Amygdala (tissue), 56 donors: ENCODE results near the gene TBCE.

ENCODE experiments used
- DNase-seq, 56 donors: peaks; one replicate each; lab custom pipeline; 2025; lab: John Stamatoyannopoulos, UW

TBCE gene

DNA sequence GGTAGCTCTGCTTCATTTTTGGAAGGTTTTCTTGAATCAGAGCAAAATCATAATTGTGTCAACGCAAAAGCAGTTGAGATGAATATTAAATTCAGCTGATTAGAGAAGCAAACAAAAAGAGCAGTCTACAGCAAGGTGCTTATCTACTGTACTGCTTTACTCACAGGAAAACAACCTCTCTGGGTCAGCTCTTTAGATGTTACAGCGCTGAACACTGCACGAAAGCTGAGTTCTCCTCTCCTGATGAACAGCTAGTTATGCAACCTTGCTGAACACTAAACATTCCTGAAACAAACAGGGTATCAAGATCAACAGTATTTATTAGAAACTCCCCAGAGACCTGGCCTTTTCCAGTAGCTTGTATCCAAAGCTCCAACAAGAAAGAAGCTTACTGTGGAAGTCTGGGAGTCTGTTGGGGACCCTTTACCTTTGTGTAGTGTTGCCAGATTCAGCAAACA lies 41.3 kb downstream of the TBCE start:
- no peak for DNase-seq

DNA sequence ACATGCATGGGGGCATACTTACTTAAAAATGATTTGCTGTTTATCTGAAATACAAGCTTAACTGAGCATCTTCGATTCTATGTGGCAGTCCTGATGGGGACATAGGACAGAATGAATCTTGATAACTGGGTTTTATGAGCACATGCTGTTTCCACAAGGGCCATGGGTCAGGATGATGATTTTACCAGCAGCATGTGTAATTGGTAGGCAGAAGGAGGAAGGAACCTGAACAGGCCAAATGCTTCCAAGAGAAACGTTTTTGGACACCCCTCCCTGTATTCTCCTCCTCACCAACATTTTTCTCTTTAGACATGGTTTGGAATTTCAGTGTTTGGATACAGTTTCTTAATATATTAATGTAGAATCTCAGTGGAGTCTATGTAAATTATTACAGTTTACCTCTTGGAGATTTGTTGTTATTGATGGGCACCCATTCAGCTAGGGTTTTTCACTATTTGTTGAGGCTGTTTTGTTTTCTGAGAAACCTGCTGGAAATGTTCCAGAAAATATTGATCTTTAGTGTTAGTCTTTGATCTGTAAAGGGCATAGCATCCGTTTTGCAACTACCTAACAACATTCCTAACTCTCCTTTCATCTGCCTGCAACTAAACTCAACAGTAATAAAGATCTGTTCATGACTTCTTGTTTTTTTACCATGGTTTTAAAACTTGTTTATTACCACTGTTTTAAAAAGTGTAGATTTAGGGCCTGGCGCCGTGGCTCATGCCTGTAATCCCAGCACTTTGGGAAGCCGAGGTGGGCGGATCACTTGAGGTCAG lies 42.0 kb downstream of the TBCE start:
- DNase-seq = no peak

GRCh38 chr1:235410467-235410866 lies 43.2 kb downstream of the TBCE start:
- DNase-seq = no peak

DNA sequence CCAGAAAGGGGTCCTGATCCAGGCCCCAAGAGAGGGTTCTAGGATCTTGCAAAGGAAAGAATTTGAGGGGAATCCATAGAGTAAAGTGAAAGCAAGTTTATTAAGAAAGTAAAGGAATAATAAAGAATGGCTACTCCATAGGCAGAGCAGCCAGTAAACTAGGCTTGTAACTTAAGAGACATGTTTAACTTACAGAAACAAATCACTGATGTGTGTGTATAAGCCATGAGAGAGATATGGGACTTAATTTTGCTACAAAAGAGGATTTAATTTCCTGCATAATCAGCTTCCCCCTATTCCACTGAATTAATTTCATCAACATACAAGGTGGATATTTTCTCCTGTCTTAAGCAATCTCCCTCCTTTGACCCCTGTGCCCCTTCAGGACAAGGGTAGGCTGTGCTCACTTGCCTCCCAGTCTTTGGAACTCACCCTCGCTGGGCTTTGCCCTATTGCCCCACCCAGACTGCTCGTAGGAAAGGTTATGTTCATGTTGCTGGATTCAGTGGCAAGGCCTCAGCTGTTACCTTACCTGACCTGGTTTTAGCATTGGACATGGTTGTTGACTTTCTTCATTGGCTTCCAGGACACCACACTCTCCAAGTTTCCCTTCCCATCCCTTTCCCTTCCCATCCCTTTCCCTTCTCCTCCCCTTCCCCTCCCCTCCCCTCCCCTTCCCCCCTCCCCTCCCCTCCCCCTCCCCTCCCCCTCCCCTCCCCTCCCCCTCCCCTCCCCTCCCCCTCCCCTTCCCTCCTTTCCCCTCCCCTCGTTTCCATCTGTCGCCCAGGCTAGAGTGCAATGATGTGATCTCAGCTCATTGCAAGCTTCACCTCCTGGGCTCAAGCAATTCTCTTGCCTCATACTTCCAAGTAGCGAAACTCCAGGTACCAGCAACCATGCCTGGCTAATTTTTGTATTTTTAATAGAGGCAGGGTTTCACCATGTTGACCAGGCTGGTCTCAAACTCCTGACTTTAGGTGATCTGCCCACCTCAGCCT lies 44.6 kb downstream of the TBCE start:
- DNase-seq = no peak

DNA sequence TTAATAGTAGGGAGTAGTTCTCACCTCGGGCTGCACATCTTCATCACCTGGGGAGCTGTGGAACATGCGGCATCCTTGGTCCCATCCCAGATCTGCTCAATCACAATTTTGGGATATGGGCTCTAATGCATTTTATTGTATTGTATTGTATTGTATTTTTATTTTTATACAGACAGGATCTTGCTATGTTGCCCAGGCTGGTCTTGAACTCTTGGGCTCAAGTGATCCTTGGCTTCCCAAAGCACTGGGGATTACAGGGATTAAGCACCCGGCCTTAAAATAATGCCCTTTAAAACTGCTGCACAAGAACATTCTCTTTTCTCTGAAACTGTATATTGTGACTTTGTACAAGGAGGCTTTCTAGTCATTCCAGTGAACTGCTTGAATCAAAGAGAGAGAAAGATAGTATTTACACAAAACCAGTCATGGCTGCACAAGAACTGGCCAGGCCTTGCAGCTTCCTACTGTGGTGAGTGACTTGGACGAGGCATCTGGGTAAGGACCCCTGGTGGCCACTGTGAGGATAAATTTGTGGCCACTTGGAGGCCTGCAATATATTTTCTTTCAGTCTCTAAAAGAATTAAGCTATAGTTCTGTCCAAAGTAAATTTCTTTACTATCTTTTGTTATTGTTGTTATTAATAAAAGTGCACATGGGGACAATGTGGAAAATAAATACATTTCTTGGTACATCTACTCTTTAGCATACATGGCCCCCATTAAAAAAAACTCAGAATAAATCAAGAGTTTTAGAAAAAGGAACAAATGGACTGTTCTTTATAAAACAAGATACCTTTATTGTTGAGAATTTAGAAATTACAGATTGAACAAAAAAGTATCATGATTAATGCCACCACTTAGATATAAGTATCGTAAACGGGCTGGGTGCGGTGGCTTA lies 48.0 kb downstream of the TBCE start:
- DNase-seq = peak in 30 of 56 donors; percentile 2 to 69 (median 18)

GRCh38 chr1:235416662-235417049 lies 49.4 kb downstream of the TBCE start:
- DNase-seq = no peak

GRCh38 chr1:235417086-235417697 lies 50.0 kb downstream of the TBCE start:
- peak in 40 of 56 donors; percentile 4 to 86 (median 34) for DNase-seq

DNA sequence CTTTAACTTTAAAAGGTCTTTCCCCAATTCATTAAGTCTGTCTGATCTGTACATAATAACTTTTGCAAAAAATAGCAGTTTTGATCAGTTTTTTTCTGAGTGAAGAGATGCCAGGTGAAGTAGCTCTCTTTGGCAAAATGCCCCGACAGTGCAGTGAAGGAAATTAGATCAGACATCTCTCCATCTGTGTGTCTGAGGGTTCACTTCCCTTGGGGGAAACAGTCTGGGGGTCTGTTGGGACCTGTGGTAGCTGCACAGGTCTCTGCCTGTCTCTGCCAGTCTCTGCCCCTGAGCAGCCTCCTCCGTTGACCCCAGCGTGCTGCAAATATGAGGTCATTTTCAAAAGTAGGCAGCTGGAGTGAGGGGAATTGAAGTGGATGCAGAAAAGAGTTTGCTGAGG lies 54.5 kb downstream of the TBCE start:
- DNase-seq = no peak

GRCh38 chr1:235423214-235423652 lies 56.0 kb downstream of the TBCE start:
- no peak for DNase-seq

DNA sequence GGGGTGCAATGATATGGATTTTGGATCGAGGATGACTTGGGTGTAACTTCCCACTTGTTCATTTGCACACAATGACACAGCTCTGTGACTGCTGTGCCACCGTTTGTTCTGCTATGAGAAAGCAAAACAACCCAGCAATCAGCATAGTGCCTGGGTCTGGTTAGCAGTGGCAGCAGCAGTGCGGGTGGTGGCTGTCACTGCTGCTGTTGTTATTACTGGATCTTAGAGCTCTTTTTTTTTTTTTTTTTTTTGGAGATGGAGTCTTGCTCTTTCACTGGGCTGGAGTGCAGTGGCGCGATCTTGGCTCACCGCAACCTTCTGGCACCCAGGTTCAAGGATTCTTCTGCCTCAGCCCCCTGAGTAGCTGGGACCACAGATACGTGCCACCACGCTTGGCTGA lies 56.9 kb downstream of the TBCE start:
- peak in 5 of 56 donors; percentile 13 to 39 (median 27) for DNase-seq

DNA sequence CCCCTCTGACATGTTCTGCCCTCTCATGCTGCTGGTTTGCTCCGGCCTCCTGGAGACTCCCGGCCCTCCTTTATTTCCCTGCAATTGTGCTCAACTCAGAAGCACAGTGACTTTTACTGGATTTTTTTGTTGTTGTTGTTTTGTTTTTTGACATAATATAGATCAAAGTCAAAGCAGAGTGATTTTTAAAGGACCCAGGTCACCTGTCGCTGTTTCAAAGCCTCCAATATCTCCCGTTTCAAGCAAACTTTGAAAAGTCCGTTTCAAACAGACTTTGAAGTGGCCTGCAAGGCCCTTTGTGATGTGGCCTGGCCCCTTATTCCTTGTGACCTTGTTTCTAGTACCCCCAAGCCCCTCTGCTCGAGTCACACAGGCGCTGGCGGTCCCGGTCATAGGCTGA lies 58.1 kb downstream of the TBCE start:
- no peak for DNase-seq

DNA sequence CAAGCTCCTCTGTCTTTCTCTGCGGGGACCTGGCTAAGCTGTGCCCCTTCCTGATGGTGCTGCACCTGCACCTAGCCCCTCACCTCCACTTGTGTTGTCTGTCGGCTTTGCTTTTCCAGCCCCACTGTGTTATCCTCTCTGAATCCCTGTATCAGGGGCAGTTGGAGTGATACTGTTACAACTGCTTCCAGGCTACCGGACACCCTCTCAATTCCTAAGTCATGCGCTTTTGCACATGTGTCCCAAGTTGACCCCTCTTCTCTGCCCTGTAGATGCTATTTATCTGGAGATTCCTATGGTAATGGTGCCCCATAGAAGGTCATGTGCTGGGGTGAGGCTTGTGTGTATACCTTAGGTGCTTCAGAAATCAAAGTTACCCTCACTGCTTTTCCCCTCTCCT lies 58.9 kb downstream of the TBCE start:
- DNase-seq = no peak

GRCh38 chr1:235426680-235427079 lies 59.5 kb downstream of the TBCE start:
- DNase-seq = no peak

- no peak for DNase-seq
Measured at GRCh38 chr1:235427447-235427846, 60.2 kb downstream of the TBCE start.

DNA sequence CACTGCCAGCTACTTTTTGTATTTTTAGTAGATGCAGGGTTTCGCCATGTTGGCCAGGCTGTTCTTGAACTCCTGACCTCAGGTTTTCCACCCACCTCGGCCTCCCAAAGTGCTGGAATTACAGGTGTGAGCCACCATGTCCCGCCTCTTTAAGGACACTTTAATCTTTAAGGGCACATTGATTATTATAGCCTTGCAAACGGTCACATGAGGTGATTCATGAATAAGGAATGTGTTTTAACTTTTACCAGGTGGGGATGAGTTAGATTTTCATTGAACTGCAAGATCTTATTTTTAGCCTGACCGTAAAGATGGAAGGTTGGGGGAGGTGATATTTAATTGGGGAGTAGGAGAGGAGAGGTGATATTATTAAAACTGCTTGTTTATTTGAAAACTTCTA lies 61.9 kb downstream of the TBCE start:
- no peak for DNase-seq

GRCh38 chr1:235430991-235431390 lies 63.8 kb downstream of the TBCE start:
- no peak for DNase-seq

DNA sequence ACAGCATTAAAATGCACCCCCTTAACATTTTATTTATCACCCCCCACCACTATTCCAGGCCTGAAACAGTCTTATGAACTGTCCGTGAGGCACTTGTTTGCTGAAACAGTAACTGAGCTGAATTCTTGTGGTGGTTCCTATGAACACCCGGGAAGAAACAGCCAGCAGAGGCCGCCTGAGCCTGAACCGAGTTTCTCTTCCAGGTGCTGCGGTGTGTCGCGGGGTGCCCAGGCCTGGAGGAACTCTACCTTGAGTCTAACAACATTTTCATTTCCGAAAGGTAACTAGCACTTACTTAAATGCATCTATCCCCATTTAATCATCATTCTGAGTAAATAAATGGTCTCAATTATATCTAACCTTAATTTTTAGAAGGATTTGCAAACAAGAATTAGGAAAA lies 66.8 kb downstream of the TBCE start:
- DNase-seq = no peak

DNA sequence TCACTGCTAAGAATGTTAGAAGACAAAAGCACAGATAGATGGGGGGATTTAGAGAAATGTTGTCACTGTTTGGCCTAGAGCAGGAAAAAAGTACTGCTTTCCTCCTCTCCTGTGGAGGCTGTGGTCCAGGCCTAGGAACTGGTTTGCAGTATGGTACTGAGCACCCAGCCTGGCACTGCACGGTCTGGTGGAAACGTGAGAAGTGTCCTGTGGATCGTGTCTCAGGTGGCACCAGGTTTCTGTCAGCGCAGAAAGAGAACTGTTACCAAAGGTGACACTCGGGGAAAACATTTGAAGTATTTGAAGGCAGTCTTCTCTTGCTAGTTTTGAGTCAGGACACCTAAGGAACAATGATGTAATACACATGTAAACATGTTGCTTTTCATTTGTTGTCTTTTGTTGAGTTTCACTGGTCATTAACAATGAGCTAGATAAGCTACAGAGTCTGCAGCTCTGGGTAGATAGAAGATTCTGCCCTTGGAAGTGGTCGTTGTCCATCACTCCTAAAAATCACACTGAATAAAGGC lies 74.0 kb downstream of the TBCE start:
- no peak for DNase-seq

- DNase-seq = no peak
Measured at GRCh38 chr1:235442788-235443429, 75.7 kb downstream of the TBCE start.
